Transverse colon (tissue), 4 donors: ENCODE results near the gene MTHFD2L. TPM values are rescaled to one million over a fixed set of nuclear protein-coding genes. Genes with fewer than 3 reads are reported as not detected.

Source experiments
- DNase-seq: peaks from one replicate; pipeline ENCODE4 v3.0.0-alpha.2; 2019
- H3K27ac ChIP-seq, 4 donors: fragments of 200-600 bp; sonication (generic); 2 replicates each; pipeline ENCODE4 v1.5.1; 2016 to 2018; ENCODE audit warnings: inconsistent platforms in 4 of 4
- H3K27me3 ChIP-seq: fragments of 200-600 bp; sonication (generic); 2 replicates; pipeline ENCODE4 v1.5.1; 2017; ENCODE audit warnings: inconsistent platforms
- H3K36me3 ChIP-seq, 4 donors: fragments of 200-600 bp; sonication (generic); 2 replicates each; pipeline ENCODE4 v1.5.1; 2017 to 2019; ENCODE audit warnings: inconsistent platforms in 4 of 4
- H3K4me1 ChIP-seq, 4 donors: fragments of 200-600 bp; sonication (generic); 2 replicates each; pipeline ENCODE4 v1.5.1; 2017 to 2020; ENCODE audit warnings: inconsistent platforms in 4 of 4
- H3K4me3 ChIP-seq, 4 donors: fragments of 200-600 bp; sonication (generic); 1 replicate in 1 of 4; 2 replicates in 3 of 4; pipeline versions ENCODE4 v1.5.1 to v1.6.1; 2017 to 2019; ENCODE audit warnings: inconsistent platforms in 4 of 4
- H3K9me3 ChIP-seq, 2 donors: fragments of 200-600 bp; sonication (generic); 2 replicates each; pipeline ENCODE4 v1.5.1; 2017 to 2019; ENCODE audit warnings: inconsistent platforms in 2 of 2
- CTCF ChIP-seq, 5 experiments: fragments of 200-600 bp in 3 of 5; fragments of 450-650 bp in 2 of 5; sonication (generic) in 3 of 5; IDR thresholded peaks; 1 replicate in 2 of 5; 2 replicates in 3 of 5; pipeline ENCODE4 v1.5.1; 2016 to 2017; ENCODE audit warnings: antibody characterized with exemption in 5 of 5, inconsistent platforms in 3 of 5, mild to moderate bottlenecking in 2 of 5, moderate library complexity in 1 of 5
- EP300 ChIP-seq: sonication (generic); formaldehyde crosslinking; IDR thresholded peaks from one replicate; pipeline ENCODE4 v1.6.1; 2017; ENCODE audit warnings: antibody characterized with exemption, low read depth
- POLR2A ChIP-seq: fragments of 450-650 bp; IDR thresholded peaks from one replicate; pipeline ENCODE4 v1.6.1; 2016; ENCODE audit warnings: antibody characterized with exemption, mild to moderate bottlenecking, moderate library complexity
- POLR2AphosphoS5 ChIP-seq, 3 donors: sonication (generic); formaldehyde crosslinking; IDR thresholded peaks; one replicate each; pipeline ENCODE4 v1.6.1; 2016; ENCODE audit warnings: antibody characterized with exemption in 3 of 3
- WGBS, 2 donors: methylation state at CpG; one replicate each; pipeline ENCODE4 v1.1.5; 2018; ENCODE audit warnings: low coverage in 1 of 2; 5-methylcytosine and 5-hydroxymethylcytosine counted together
- in situ Hi-C, 4 donors: fragments of 200-750 bp; cut with MboI; loops; one replicate each; pipeline versions ENCODE4 v1.15.0 to v1.15.1; 2017; ENCODE audit warnings: low sequenced_read_pairs in 3 of 4, low pct_ligation_motif_present in 1 of 4, low pct_unique_long_range_greater_than_20kb in 1 of 4
- intact Hi-C: fragments of 100-400 bp; cut with DNase I; formaldehyde crosslinking; loops from one replicate; pipeline ENCODE4 v1.15.1; 2023; ENCODE audit warnings: low total_unique reads
- total RNA-seq, 4 donors: library from RNA; depleted of rRNA; stranded (reverse); fragments of >200 nt; gene quantifications; one replicate each; pipeline ENCODE4 v1.1.0, GENCODE V29; 2016

Gene MTHFD2L
- total RNA-seq, 4 donors from 2014 or later: 7.6 to 18.1 (median 12.7) TPM

- no peaks in the 10 kb centered on the region for H3K9me3 ChIP-seq
- TF ChIP-seq EP300: no peak
- TF ChIP-seq POLR2AphosphoS5 (IDR thresholded peaks at IDR 0.05): no peak
- TF ChIP-seq CTCF (IDR thresholded peaks at IDR 0.05): no peak
- TF ChIP-seq POLR2A: no peak
- H3K4me1 ChIP-seq: no peaks in the 10 kb centered on the region
- no peaks in the 10 kb centered on the region for H3K36me3 ChIP-seq
- intact Hi-C loops (no loop called here), in situ Hi-C loops (loop anchor here in 2 of 4 donors (10.0 to 25.0 kb wide), 2 partner anchors 90 to 128 kb away; no protein-coding TSS in a partner anchor)
- DNase-seq: no peak
- H3K4me3 ChIP-seq: no peak overlapping the region
- no peak overlapping the region for H3K27ac ChIP-seq
- H3K27me3 ChIP-seq: no peaks in the 10 kb centered on the region
- 75% methylated on average over 2 of the region's 2 CpGs; no CpG with 5 or more reads in 1 of the 2 donors for WGBS, 2 donors
Observed at GRCh38 chr4:74314944-74315343, 157.0 kb downstream of the MTHFD2L start.

GRCh38 chr4:74315376-74315775, 157.5 kb downstream of the MTHFD2L start:
- in situ Hi-C loops: loop anchor here in 2 of 4 donors (10.0 to 25.0 kb wide), 2 partner anchors 91 to 128 kb away; no protein-coding TSS in a partner anchor
- H3K27ac ChIP-seq: no peak overlapping the region
- no peaks in the 10 kb centered on the region for H3K27me3 ChIP-seq
- no peak for TF ChIP-seq POLR2A
- no peak for TF ChIP-seq CTCF (IDR thresholded peaks at IDR 0.05)
- no peak for TF ChIP-seq POLR2AphosphoS5 (IDR thresholded peaks at IDR 0.05)
- TF ChIP-seq EP300: no peak
- no peaks in the 10 kb centered on the region for H3K36me3 ChIP-seq
- no peak overlapping the region for H3K4me3 ChIP-seq
- H3K4me1 ChIP-seq: no peaks in the 10 kb centered on the region
- no peaks in the 10 kb centered on the region for H3K9me3 ChIP-seq
- intact Hi-C loops: no loop called here
- no peak for DNase-seq
- 69 to 75% methylated on average over 3 to 5 of the region's 5 CpGs for WGBS, 2 donors

GRCh38 chr4:74316397-74316796, 158.5 kb downstream of the MTHFD2L start:
- no peak for DNase-seq
- intact Hi-C loops: no loop called here

GRCh38 chr4:74317616-74318246, 159.8 kb downstream of the MTHFD2L start:
- Histone ChIP-seq H3K4me3 (no peak overlapping the region), H3K27ac (no peak overlapping the region), H3K4me1 (peaks cover 0 to 4% (median 0%) of the 10 kb centered on the region in 4 donors), H3K36me3 (no peaks in the 10 kb centered on the region), H3K9me3 (no peaks in the 10 kb centered on the region), H3K27me3 (no peaks in the 10 kb centered on the region)
- intact Hi-C loops (no loop called here), in situ Hi-C loops (loop anchor here in 2 of 4 donors (10.0 to 25.0 kb wide), 2 partner anchors 93 to 130 kb away; no protein-coding TSS in a partner anchor)
- DNase-seq: no peak
- WGBS, 2 donors: 58 to 77% methylated on average over 3 of the region's 3 CpGs
- no peak for TF ChIP-seq POLR2AphosphoS5 (IDR thresholded peaks at IDR 0.05)
- no peak for TF ChIP-seq CTCF (IDR thresholded peaks at IDR 0.05)
- no peak for TF ChIP-seq EP300
- no peak for TF ChIP-seq POLR2A

More at GRCh38 chr4:74316397-74316796, 158.5 kb downstream of the MTHFD2L start:
- peaks cover 0 to 4% (median 0%) of the 10 kb centered on the region in 4 donors for H3K4me1 ChIP-seq
- in situ Hi-C loops: loop anchor here in 2 of 4 donors (10.0 to 25.0 kb wide), 2 partner anchors 92 to 129 kb away; no protein-coding TSS in a partner anchor
- no peak overlapping the region for H3K4me3 ChIP-seq
- H3K36me3 ChIP-seq: no peaks in the 10 kb centered on the region
- no peak overlapping the region for H3K27ac ChIP-seq
- no peak for TF ChIP-seq POLR2A
- no peak for TF ChIP-seq EP300
- no peak for TF ChIP-seq CTCF (IDR thresholded peaks at IDR 0.05)
- no peak for TF ChIP-seq POLR2AphosphoS5 (IDR thresholded peaks at IDR 0.05)
- no peaks in the 10 kb centered on the region for H3K27me3 ChIP-seq
- WGBS, 2 donors: 33 to 45% methylated on average over 2 of the region's 2 CpGs
- no peaks in the 10 kb centered on the region for H3K9me3 ChIP-seq
